T-helper 2 cell treated with Interferon-gamma antibody and Interleukin-4, amounts not matched to agents 5 μg/mL and 100 μg/mL, for 36 hours (primary cell): ENCODE results near the gene KIFC3.
"Not testable (repeated sequence)": the region's sequence is repeated elsewhere in the genome, so short reads cannot be mapped to it uniquely, and the experiment has no call there.

ENCODE experiments used
- DNase-seq: peaks from one replicate; pipeline ENCODE4 v3.0.0; 2021; ENCODE audit warnings: low spot score
- H3K27ac Mint-ChIP-seq: one replicate; pipeline ENCODE4 v1.8.0; 2021; ENCODE audit warnings: mild to moderate bottlenecking, mixed read lengths
- H3K27me3 Mint-ChIP-seq: one replicate; pipeline ENCODE4 v1.8.0; 2021; ENCODE audit warnings: low read depth, mixed read lengths
- H3K36me3 Mint-ChIP-seq: one replicate; pipeline ENCODE4 v1.8.0; 2021; ENCODE audit warnings: low read depth, mixed read lengths
- H3K4me1 Mint-ChIP-seq: one replicate; pipeline ENCODE4 v1.8.0; 2021; ENCODE audit warnings: low read depth, mixed read lengths
- H3K4me3 Mint-ChIP-seq: one replicate; pipeline ENCODE4 v1.8.0; 2022; ENCODE audit warnings: mild to moderate bottlenecking, moderate library complexity, mixed read lengths
- H3K9me3 Mint-ChIP-seq: one replicate; pipeline ENCODE4 v1.8.0; 2021; ENCODE audit warnings: mixed read lengths

KIFC3 gene

DNA sequence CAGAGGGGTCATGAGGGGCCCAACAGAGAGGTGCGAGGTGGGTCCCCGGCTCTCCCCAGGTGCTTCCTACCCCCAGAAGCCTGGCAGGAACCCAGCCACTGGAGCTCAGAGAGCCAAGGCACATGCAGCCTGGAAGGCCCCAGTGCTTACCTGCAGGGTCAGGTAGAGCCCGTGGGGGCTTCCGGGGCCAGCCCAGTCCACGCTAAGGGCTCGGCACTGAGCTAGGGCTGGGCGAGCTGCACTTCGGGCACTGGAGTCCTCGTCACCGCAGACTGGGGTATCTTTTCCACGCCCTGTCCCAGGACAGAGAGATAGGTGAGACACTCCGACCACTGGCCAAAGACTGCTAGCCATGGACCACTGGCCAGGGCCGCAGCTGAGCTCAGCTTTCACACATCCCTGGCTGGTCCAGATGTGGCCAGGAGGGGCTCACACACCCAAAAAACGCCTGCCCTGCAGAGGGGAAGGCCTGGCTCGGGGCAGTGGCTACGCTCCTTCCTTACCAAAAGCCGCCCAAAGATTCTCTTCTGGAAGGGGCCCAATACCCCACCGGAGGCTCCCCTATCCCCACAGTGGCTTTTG lies 7.4 kb downstream of the KIFC3 start:
- H3K4me1 Mint-ChIP-seq, result peaks cover 11% of the 10 kb centered on the region
- H3K9me3 Mint-ChIP-seq, result no peaks in the 10 kb centered on the region
- no peak overlapping the region for H3K4me3 Mint-ChIP-seq
- H3K27ac Mint-ChIP-seq, result no peak overlapping the region
- DNase-seq, result no peak
- peaks cover 14% of the 10 kb centered on the region for H3K27me3 Mint-ChIP-seq
- H3K36me3 Mint-ChIP-seq, result no peaks in the 10 kb centered on the region

GRCh38 chr16:57791893-57792461 lies 10.3 kb downstream of the KIFC3 start:
- no peak overlapping the region for H3K27ac Mint-ChIP-seq
- no peak for DNase-seq
- H3K36me3 Mint-ChIP-seq, result no peaks in the 10 kb centered on the region
- no peak overlapping the region for H3K4me3 Mint-ChIP-seq
- H3K4me1 Mint-ChIP-seq, result no peaks in the 10 kb centered on the region
- no peaks in the 10 kb centered on the region for H3K9me3 Mint-ChIP-seq
- peaks cover 5% of the 10 kb centered on the region for H3K27me3 Mint-ChIP-seq

DNA sequence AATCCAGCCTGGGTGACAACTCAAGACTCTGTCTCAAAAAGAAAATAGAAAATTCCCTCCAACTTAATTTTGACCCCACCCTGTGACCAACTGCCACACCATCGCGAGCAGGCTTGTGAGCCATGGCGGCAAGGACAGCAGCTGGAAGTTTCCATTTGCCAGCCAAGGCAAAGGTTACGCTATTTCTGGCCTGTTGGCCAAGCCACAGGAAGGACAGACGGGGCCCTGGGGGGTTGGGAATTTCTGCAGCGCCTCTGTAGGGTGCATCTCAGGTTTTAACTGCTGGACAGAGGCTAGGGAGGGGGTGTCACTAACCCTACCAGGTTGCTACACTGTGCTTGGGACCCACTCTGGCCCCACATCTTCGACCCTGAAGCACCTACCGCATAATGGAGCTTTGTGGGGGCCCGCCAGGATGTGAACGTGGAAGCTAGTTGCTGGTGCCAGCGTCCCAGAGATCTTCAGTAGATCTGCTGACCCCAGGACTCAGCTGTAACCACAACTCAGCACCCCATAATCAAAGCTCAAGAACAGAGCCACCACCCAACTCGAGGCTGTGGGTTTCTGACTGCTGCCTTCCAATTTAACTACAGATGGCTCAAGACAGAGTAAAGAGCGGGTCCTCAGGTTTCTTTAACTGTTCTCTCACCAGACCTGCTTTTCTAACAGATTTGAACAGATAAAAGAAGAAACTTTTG lies 10.9 kb downstream of the KIFC3 start:
- H3K9me3 Mint-ChIP-seq, result no peaks in the 10 kb centered on the region
- H3K4me1 Mint-ChIP-seq, result no peaks in the 10 kb centered on the region
- no peak for DNase-seq
- peaks cover 2% of the 10 kb centered on the region for H3K27me3 Mint-ChIP-seq
- no peak overlapping the region for H3K4me3 Mint-ChIP-seq
- no peak overlapping the region for H3K27ac Mint-ChIP-seq
- H3K36me3 Mint-ChIP-seq, result no peaks in the 10 kb centered on the region

DNA sequence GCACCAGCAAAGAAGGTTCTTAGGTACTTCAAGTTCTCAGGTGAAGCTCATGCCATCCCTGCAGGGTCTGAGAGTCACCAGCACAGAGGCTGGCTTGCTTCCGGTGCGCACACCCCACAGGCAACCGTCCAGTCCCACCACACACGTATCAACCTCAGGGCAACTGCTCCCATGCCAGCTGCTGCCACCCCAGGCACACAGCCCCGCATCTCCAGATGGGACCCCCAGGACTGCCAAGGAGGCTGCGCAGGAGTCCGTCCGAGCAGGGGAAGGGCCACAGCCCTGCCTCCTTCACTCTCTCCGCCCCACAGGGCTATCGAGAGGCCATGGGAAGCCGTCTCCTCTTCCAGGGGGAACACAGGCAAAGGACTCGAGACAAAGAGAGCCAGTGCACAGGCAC lies 13.3 kb downstream of the KIFC3 start:
- no peak overlapping the region for H3K27ac Mint-ChIP-seq
- H3K36me3 Mint-ChIP-seq, result no peaks in the 10 kb centered on the region
- H3K4me3 Mint-ChIP-seq, result no peak overlapping the region
- H3K27me3 Mint-ChIP-seq, result peaks cover 2% of the 10 kb centered on the region
- H3K4me1 Mint-ChIP-seq, result no peaks in the 10 kb centered on the region
- no peaks in the 10 kb centered on the region for H3K9me3 Mint-ChIP-seq
- DNase-seq, result no peak

GRCh38 chr16:57788252-57788841 lies 13.9 kb downstream of the KIFC3 start:
- Mint-ChIP-seq H3K4me1 (no peaks in the 10 kb centered on the region), H3K27ac (no peak overlapping the region), H3K9me3 (no peaks in the 10 kb centered on the region), H3K36me3 (no peaks in the 10 kb centered on the region), H3K27me3 (peaks cover 2% of the 10 kb centered on the region), H3K4me3 (no peak overlapping the region)
- no peak for DNase-seq

DNA sequence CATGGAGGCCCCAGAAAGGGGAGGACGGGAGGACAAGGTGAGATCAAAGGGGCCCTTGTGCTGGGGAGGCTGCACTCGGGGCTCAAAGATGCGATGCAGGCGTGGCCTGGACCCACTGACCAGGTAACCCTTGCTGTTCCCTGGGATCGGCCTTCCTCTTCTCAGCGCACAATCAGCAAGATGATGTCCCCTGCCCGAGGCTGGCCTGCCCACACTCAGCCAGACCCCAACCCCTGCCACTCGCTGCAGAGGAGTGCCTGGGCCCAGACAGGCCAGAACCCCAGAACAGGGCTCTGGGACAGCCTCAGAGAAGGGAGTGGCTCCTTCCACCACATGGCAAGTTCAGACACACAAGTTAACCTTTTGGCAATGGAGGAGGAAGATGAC lies 14.8 kb downstream of the KIFC3 start:
- Mint-ChIP-seq H3K9me3 (no peaks in the 10 kb centered on the region), H3K36me3 (no peaks in the 10 kb centered on the region), H3K4me1 (no peaks in the 10 kb centered on the region), H3K27ac (no peak overlapping the region), H3K27me3 (peaks cover 2% of the 10 kb centered on the region), H3K4me3 (no peak overlapping the region)
- no peak for DNase-seq

- Mint-ChIP-seq H3K27me3 (peaks cover 2% of the 10 kb centered on the region), H3K4me1 (no peaks in the 10 kb centered on the region), H3K9me3 (no peaks in the 10 kb centered on the region), H3K27ac (no peak overlapping the region), H3K4me3 (no peak overlapping the region), H3K36me3 (no peaks in the 10 kb centered on the region)
- DNase-seq, result no peak
Observed at GRCh38 chr16:57786632-57787518, 15.4 kb downstream of the KIFC3 start.

- no peak for DNase-seq
- Mint-ChIP-seq H3K9me3 (no peaks in the 10 kb centered on the region), H3K4me3 (no peak overlapping the region), H3K27ac (no peak overlapping the region), H3K36me3 (no peaks in the 10 kb centered on the region), H3K4me1 (no peaks in the 10 kb centered on the region), H3K27me3 (peaks cover 2% of the 10 kb centered on the region)
Observed at GRCh38 chr16:57785924-57786323, 16.4 kb downstream of the KIFC3 start.

DNA sequence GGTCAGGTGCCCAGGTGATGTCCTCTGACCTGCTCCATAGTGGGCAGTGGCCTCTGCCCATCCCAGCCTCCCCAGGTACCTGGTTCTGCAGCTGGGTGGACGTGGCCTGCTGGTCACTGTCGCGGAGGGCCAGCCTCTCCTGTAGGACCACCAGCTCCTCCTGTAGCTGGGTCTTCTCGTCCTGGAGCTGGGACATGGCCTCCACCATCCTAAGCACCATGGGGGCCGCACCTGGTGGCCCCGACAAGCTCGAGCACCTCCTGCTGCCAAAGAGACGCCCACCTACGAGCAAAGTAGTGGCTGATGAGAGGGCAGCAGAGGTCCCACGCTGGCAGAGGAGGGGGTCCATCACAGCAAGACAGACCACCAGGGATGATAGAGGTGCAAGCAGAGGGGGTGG lies 16.9 kb downstream of the KIFC3 start:
- Mint-ChIP-seq H3K27me3 (peaks cover 2% of the 10 kb centered on the region), H3K9me3 (no peaks in the 10 kb centered on the region), H3K4me1 (no peaks in the 10 kb centered on the region), H3K4me3 (no peak overlapping the region), H3K36me3 (no peaks in the 10 kb centered on the region), H3K27ac (no peak overlapping the region)
- no peak for DNase-seq

DNA sequence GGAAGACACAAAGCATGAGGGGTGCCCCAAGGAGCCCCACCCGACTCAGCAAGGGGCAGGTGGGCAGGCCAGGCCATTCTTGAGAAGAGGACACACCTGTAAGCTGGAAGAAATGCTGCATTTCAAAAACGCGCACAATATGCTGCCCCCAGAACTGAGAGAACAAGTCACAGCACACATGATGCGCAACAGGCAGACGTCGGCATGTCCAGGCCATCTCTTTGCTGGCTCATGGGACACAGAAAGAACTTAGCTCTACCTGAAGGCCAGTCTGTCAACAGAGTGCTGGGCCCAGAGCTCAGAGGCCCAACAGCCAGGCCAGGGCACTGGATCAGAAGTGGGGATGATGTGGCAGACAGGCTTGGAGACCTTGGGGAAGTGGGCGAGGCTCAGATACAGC lies 18.0 kb downstream of the KIFC3 start:
- no peaks in the 10 kb centered on the region for H3K4me1 Mint-ChIP-seq
- H3K27me3 Mint-ChIP-seq, result peaks cover 2% of the 10 kb centered on the region
- no peak overlapping the region for H3K4me3 Mint-ChIP-seq
- no peaks in the 10 kb centered on the region for H3K9me3 Mint-ChIP-seq
- H3K27ac Mint-ChIP-seq, result no peak overlapping the region
- no peak for DNase-seq
- H3K36me3 Mint-ChIP-seq, result no peaks in the 10 kb centered on the region

DNA sequence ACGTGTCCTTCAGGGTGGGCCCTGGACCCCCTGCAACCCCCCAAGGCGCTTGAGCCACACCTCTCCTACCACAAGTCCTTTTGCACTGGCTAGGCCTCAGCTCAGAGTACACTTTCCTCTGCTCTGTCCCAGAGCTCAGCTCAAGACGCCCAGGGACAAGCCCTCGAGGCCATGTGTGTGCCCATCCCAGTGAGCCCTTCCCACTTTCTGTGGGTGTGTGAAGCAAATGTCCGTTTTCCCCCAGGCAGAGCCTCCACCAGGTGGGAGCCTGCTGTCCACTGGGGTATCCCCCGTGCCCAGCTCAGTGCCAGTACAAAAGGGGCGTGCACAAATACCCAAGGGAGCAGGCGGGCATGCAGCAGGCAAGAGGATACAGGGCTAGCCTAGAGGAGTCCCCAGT lies 18.4 kb downstream of the KIFC3 start:
- H3K9me3 Mint-ChIP-seq, result no peaks in the 10 kb centered on the region
- H3K4me3 Mint-ChIP-seq, result no peak overlapping the region
- H3K36me3 Mint-ChIP-seq, result no peaks in the 10 kb centered on the region
- no peaks in the 10 kb centered on the region for H3K4me1 Mint-ChIP-seq
- DNase-seq, result no peak
- peaks cover 2% of the 10 kb centered on the region for H3K27me3 Mint-ChIP-seq
- H3K27ac Mint-ChIP-seq, result no peak overlapping the region

DNA sequence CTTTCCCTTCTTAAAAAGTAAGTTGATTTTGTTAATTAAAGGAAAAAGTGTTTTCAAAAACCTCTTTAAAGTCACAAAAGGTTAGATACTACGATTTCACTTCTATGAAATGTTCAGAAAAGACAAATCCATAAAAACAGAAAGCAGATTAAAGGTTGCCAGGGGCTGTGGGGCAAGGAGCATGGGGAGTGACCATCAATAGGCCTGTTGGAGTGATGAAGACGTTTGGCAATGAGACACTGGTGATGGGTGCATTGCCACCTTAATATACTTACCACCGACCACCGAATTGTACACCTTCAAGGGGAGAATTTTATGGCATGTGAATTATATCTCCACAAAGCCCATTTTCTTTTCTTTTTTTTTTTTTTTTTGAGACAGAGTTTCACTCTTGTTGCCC lies 19.2 kb downstream of the KIFC3 start:
- H3K4me1 Mint-ChIP-seq, result no peaks in the 10 kb centered on the region

DNA sequence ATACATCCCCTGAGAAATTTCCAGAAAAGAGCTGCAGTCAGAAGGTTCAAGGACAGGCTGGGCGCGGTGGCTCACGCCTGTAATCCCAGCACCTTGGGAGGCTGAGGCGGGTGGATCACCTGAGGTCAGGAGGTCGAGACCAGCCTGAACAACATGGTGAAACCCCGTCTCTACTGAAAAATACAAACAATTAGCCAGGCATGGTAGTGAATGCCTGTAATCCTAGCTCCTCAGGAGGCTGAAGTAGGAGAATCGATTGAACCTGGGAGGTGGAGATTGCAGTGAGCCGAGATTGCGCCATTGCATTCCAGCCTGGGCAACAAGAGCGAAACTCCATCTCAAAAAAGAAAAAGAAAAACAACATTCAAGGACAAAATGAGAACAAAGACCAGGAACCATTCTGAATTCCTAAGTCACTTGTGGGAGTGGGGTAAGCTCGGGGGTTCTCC lies 19.7 kb downstream of the KIFC3 start:
- not testable (repeated sequence) for H3K27me3 Mint-ChIP-seq, H3K27ac Mint-ChIP-seq, DNase-seq, H3K9me3 Mint-ChIP-seq, H3K4me3 Mint-ChIP-seq, H3K4me1 Mint-ChIP-seq, H3K36me3 Mint-ChIP-seq

More for the DNA sequence above, 19.2 kb downstream of the KIFC3 start:
- no peaks in the 10 kb centered on the region for H3K36me3 Mint-ChIP-seq
- peaks cover 2% of the 10 kb centered on the region for H3K27me3 Mint-ChIP-seq
- H3K27ac Mint-ChIP-seq, result no peak overlapping the region
- H3K4me3 Mint-ChIP-seq, result no peak overlapping the region
- H3K9me3 Mint-ChIP-seq, result no peaks in the 10 kb centered on the region
- DNase-seq, result no peak
